Right atrium auricular region (tissue), 2 donors: ENCODE data around the gene LAMA4. TPM values are rescaled to one million over a fixed set of nuclear protein-coding genes. Genes with fewer than 3 reads are reported as not detected.

Experiments used
- DNase-seq: peaks from one replicate; pipeline ENCODE4 v3.0.0-alpha.2; 2019; ENCODE audit warnings: low spot score
- H3K27ac ChIP-seq, 2 donors: fragments of 200-600 bp; sonication (generic); 1 replicate in 1 of 2; 2 replicates in 1 of 2; pipeline ENCODE4 v1.5.1; 2016 to 2019
- H3K27me3 ChIP-seq, 2 donors: fragments of 200-600 bp; sonication (generic); one replicate each; pipeline versions ENCODE4 v1.5.1 to v1.6.0; 2017 to 2019
- H3K36me3 ChIP-seq: fragments of 200-600 bp; sonication (generic); one replicate; pipeline ENCODE4 v1.5.1; 2016
- H3K4me1 ChIP-seq, 2 donors: fragments of 200-600 bp; sonication (generic); one replicate each; pipeline versions ENCODE4 v1.5.1 to v1.6.0; 2017 to 2019
- H3K4me3 ChIP-seq, 2 donors: fragments of 200-600 bp; sonication (generic); 1 replicate in 1 of 2; 2 replicates in 1 of 2; pipeline ENCODE4 v1.5.1; 2017 to 2019; ENCODE audit warnings: mild to moderate bottlenecking in 1 of 2, moderate library complexity in 1 of 2
- H3K9me3 ChIP-seq, 2 donors: fragments of 200-600 bp; sonication (generic); one replicate each; pipeline ENCODE4 v1.5.1; 2019
- total RNA-seq, 2 donors: library from RNA; depleted of rRNA; stranded (reverse); fragments of >200 nt; gene quantifications; one replicate each; pipeline ENCODE4 v1.1.0, GENCODE V29; 2016
- TF ChIP-seq, protein P1 (sequence below), 2 donors: fragments of 200-600 bp; sonication (generic); IDR thresholded peaks; one replicate each; pipeline ENCODE4 v1.5.1; 2019; ENCODE audit warnings: antibody characterized with exemption in 2 of 2

The LAMA4 gene
- total RNA-seq, 2 donors from 2014 or later = 37.2 to 47.1 TPM

DNA sequence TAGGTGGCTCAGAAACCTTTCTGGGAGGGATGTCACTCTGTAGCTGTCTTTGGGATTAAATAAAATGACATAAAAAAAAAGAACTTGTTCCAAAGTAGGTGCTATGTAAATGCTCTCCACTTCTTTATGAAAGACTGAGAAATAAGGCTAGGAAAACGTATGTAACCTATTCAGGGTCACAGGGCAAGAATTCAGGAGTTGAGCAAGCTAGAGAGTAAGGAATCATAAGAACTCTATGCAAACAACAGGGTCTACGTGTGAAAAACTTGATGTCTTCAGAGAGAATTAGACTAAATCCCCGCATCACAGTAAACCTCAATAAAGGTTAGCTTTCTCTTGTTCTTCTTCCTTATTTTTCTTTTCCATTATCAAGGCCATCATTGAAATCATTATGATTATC, 59.2 kb downstream of the LAMA4 start:
- no peaks in the 10 kb centered on the region for H3K9me3 ChIP-seq
- H3K27me3 ChIP-seq = no peaks in the 10 kb centered on the region
- peaks cover 4 to 42% of the 10 kb centered on the region in 2 donors for H3K4me1 ChIP-seq
- no peak overlapping the region for H3K27ac ChIP-seq
- TF ChIP-seq, protein P1, sequence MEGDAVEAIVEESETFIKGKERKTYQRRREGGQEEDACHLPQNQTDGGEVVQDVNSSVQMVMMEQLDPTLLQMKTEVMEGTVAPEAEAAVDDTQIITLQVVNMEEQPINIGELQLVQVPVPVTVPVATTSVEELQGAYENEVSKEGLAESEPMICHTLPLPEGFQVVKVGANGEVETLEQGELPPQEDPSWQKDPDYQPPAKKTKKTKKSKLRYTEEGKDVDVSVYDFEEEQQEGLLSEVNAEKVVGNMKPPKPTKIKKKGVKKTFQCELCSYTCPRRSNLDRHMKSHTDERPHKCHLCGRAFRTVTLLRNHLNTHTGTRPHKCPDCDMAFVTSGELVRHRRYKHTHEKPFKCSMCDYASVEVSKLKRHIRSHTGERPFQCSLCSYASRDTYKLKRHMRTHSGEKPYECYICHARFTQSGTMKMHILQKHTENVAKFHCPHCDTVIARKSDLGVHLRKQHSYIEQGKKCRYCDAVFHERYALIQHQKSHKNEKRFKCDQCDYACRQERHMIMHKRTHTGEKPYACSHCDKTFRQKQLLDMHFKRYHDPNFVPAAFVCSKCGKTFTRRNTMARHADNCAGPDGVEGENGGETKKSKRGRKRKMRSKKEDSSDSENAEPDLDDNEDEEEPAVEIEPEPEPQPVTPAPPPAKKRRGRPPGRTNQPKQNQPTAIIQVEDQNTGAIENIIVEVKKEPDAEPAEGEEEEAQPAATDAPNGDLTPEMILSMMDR (IDR thresholded peaks at IDR 0.05) = no peak
- peaks cover 4% of the 10 kb centered on the region for H3K36me3 ChIP-seq
- H3K4me3 ChIP-seq = no peak overlapping the region
- no peak for DNase-seq

DNA sequence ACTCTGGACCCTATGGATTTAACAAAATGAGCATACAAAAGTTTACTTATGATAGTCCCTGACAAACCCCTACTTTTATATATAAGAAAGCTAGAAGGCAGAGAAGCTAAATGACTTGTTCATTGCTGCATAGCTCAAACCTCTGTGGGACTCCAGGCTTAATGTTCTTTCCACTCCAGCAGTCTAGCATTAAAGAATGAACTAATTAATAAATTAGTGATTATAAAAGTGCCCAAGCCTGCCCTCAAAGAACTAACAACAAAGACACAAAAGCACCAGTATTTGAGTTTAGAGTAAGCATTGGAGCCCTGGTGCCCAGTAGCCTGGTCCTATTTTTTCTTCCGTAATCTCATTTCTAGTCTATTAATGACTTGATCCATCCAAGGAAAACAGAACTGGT, 59.9 kb downstream of the LAMA4 start:
- no peak for DNase-seq
- Histone ChIP-seq H3K27me3 (no peaks in the 10 kb centered on the region), H3K36me3 (peaks cover 4% of the 10 kb centered on the region), H3K4me1 (peaks cover 4 to 47% of the 10 kb centered on the region in 2 donors), H3K27ac (no peak overlapping the region), H3K9me3 (no peaks in the 10 kb centered on the region), H3K4me3 (no peak overlapping the region)
- TF ChIP-seq, protein P1 (IDR thresholded peaks at IDR 0.05) = no peak

DNA sequence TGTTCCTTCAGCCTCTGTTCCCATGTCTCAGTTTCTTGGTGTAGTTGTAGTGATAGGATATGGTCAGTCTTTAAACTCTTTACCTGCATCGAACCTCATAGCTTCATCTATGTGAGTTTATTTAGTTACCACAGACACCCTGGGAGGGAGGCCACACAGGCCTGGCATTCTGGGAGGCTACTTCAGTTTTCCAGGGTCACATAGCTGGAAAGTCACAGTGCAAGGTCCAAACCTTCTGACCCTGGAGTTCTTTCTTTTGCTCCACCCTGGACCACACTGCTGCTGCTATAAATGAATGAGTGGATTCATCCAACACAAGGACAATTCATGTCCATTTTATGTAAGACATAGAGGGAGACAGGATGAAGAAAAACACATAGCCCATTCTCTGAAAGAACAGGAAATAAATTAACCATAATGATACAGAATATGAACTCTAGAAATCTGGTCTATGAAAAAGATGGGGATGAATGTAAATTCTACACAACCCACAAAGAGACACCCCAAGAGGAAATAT, 60.8 kb downstream of the LAMA4 start:
- Histone ChIP-seq H3K9me3 (no peaks in the 10 kb centered on the region), H3K4me1 (peaks cover 4 to 45% of the 10 kb centered on the region in 2 donors), H3K36me3 (peaks cover 4% of the 10 kb centered on the region), H3K27me3 (no peaks in the 10 kb centered on the region), H3K4me3 (no peak overlapping the region), H3K27ac (peak overlapping the region in 1 of 2 donors; percentile 22)
- no peak for DNase-seq
- TF ChIP-seq, protein P1 (IDR thresholded peaks at IDR 0.05) = no peak

DNA sequence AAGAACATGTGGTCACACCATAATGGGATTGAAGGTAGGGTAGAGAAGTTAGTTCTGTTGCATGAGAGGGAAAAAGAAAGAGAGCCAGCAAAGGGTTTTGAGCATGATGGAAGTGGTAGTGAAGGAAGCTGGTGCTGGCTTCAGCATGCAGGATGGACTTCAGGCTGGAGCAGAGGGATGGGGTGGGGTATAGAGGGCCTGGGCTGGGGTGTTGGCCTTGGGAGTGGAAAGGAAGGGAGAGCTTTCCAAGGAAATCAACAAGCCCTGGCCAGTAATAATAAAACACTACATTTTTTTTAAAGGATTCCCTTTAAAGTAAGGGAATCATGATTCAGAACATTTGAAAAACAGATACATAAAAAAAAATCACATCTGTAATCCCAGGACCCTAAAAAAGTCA, 61.2 kb downstream of the LAMA4 start:
- no peak for DNase-seq
- H3K36me3 ChIP-seq = peaks cover 4% of the 10 kb centered on the region

DNA sequence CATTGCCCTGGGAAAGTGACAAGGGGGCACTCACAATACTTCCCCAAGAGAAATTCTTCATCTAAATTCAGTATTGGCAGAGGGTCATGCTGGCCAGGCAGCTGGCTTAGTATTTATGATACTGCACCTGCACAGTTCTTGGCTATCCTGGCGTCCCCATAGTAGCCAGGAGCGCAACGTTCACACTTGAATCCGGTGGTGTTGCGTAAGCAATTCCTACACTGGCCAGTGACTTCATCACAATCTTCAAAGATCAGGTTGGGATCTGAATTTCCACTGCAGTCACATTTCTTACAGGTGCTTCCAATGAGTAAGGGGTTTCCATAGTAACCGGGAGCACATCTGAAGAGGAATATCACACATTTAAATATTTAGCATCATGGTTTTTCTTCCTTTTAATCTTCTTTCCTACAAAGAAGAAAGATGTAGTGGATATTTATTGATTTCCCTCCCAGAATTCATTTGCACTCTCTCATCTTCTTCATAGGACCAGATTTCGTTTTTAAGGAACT, 62.8 kb downstream of the LAMA4 start:
- peaks cover 4 to 26% of the 10 kb centered on the region in 2 donors for H3K4me1 ChIP-seq

More for the DNA sequence above, 61.2 kb downstream of the LAMA4 start:
- Histone ChIP-seq H3K4me1 (peaks cover 4 to 41% of the 10 kb centered on the region in 2 donors), H3K9me3 (no peaks in the 10 kb centered on the region), H3K27me3 (no peaks in the 10 kb centered on the region), H3K4me3 (no peak overlapping the region), H3K27ac (peak overlapping the region in 1 of 2 donors; percentile 22)
- TF ChIP-seq, protein P1 (IDR thresholded peaks at IDR 0.05) = no peak

More for the DNA sequence above, 62.8 kb downstream of the LAMA4 start:
- no peak overlapping the region for H3K27ac ChIP-seq
- no peaks in the 10 kb centered on the region for H3K9me3 ChIP-seq
- DNase-seq = no peak
- no peaks in the 10 kb centered on the region for H3K27me3 ChIP-seq
- TF ChIP-seq, protein P1 (IDR thresholded peaks at IDR 0.05) = no peak
- no peak overlapping the region for H3K4me3 ChIP-seq
- H3K36me3 ChIP-seq = peaks cover 4% of the 10 kb centered on the region
